C4-2B (cell line): Measurements from ENCODE around the gene LEO1.

ENCODE experiments used
- ZFX ChIP-seq: fragments of 450-650 bp; IDR thresholded peaks from 2 replicates; pipeline ENCODE4 v1.6.1; 2017
- TF ChIP-seq, protein P1 (sequence below): fragments of 450-650 bp; conservative IDR thresholded peaks from 2 replicates; pipeline ENCODE4 v1.5.1; 2017; ENCODE audit warnings: mild to moderate bottlenecking

DNA sequence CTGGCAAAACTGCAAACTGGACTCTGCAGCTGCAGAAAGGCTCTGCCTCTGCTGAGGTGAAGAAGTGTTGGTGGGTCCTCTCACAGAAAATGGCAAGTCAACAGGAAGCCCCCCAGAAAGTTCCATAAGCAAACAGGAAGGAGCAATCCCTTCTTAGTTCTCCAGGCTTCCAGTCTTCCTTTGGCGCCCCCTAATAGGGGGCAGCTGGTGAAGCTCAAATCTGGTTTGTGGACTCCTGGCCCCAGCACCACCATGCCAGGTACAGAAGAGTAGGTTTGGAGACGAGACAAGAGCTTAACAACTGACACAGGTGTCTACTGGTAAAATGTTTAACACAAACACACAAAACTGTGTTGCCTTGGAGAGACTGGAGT is 35.5 kb downstream of the LEO1 start:
- TF ChIP-seq, protein P1, sequence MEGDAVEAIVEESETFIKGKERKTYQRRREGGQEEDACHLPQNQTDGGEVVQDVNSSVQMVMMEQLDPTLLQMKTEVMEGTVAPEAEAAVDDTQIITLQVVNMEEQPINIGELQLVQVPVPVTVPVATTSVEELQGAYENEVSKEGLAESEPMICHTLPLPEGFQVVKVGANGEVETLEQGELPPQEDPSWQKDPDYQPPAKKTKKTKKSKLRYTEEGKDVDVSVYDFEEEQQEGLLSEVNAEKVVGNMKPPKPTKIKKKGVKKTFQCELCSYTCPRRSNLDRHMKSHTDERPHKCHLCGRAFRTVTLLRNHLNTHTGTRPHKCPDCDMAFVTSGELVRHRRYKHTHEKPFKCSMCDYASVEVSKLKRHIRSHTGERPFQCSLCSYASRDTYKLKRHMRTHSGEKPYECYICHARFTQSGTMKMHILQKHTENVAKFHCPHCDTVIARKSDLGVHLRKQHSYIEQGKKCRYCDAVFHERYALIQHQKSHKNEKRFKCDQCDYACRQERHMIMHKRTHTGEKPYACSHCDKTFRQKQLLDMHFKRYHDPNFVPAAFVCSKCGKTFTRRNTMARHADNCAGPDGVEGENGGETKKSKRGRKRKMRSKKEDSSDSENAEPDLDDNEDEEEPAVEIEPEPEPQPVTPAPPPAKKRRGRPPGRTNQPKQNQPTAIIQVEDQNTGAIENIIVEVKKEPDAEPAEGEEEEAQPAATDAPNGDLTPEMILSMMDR, result no peak
- TF ChIP-seq ZFX, result no peak
